Endothelial cell of umbilical vein (primary cell): ENCODE results near the gene BCAR1. TPM values are rescaled to one million over a fixed set of nuclear protein-coding genes. Genes with fewer than 3 reads are reported as not detected.

Source experiments
- BruUV-seq: library from RNA; stranded (reverse); fragments of 400-500 nt; replicated peaks from 2 replicates; lab custom pipeline; 2021; lab: Mats Ljungman, UMichigan
- CTCF ChIA-PET: fragments of 300-600, 350-600 bp; sonication (Branson Sonifier 250); formaldehyde crosslinking; loops from one replicate; lab custom pipeline; 2021; ENCODE audit warnings: antibody characterized with exemption, inconsistent platforms; lab: Charles Lee
- POLR2A ChIA-PET: fragments of 300-600, 350-600 bp; sonication (Branson Sonifier 250); formaldehyde crosslinking; loops from one replicate; lab custom pipeline; 2021; ENCODE audit warnings: antibody characterized with exemption, inconsistent platforms; lab: Charles Lee
- DNase-seq: peaks from one replicate; pipeline ENCODE4 v3.0.0-alpha.2; 2011; ENCODE audit warnings: low read depth, low spot score
- FAIRE-seq: peaks from 2 replicates; lab custom pipeline; 2011; peaks lifted over from hg19 to GRCh38; lab: Jason Lieb, UNC
- H2AFZ ChIP-seq: 2 replicates; pipeline ENCODE4 v1.6.0; 2012; ENCODE audit warnings: low read depth, low read length, control low read depth, inconsistent platforms
- H3K27ac ChIP-seq: 2 replicates; pipeline ENCODE4 v1.5.1; 2011; ENCODE audit warnings: low read depth, mild to moderate bottlenecking, control low read depth, low read length, moderate library complexity; ENCODE audit not compliant: insufficient read depth
- H3K27me3 ChIP-seq, 2 experiments: 2 replicates each; pipeline versions ENCODE4 v1.6.0 to v1.6.1; 2011; ENCODE audit warnings: low read length in 2 of 2, mixed read lengths in 1 of 2; ENCODE audit not compliant: control insufficient read depth in 2 of 2, insufficient read depth in 2 of 2
- H3K36me3 ChIP-seq, 2 experiments: 2 replicates in 1 of 2; 3 replicates in 1 of 2; pipeline ENCODE4 v1.5.1; 2011; ENCODE audit warnings: low read length in 2 of 2, mild to moderate bottlenecking in 1 of 2, moderate library complexity in 1 of 2; ENCODE audit not compliant: control insufficient read depth in 2 of 2, insufficient read depth in 2 of 2; ENCODE audit errors: extremely low read depth in 1 of 2
- H3K4me1 ChIP-seq: 3 replicates; pipeline ENCODE4 v1.5.1; 2011; ENCODE audit warnings: mild to moderate bottlenecking, low read length; ENCODE audit not compliant: control insufficient read depth, insufficient read depth; ENCODE audit errors: extremely low read depth
- H3K4me2 ChIP-seq: 2 replicates; pipeline ENCODE4 v1.6.1; 2011; ENCODE audit warnings: low read length, control low read depth, mixed read lengths; ENCODE audit not compliant: insufficient read depth
- H3K4me3 ChIP-seq, 3 experiments: fragments of 200-600 bp in 1 of 3; sonication (generic), shearing (Covaris generic) in 1 of 3; replicated peaks in 1 of 3; 2 replicates each; pipeline ENCODE4 v1.5.1; 2011 to 2016; ENCODE audit warnings: control low read depth in 3 of 3, low read length in 3 of 3, mild to moderate bottlenecking in 2 of 3, inconsistent platforms in 1 of 3, low read depth in 1 of 3, moderate library complexity in 1 of 3; ENCODE audit not compliant: insufficient read depth in 1 of 3
- H3K79me2 ChIP-seq: 2 replicates; pipeline ENCODE4 v1.6.0; 2012; ENCODE audit warnings: low read length, inconsistent platforms; ENCODE audit not compliant: control insufficient read depth, insufficient read depth
- H3K9ac ChIP-seq: replicated peaks from 2 replicates; pipeline ENCODE3; 2011; ENCODE audit warnings: low read length, control low read depth; ENCODE audit not compliant: insufficient read depth; ENCODE audit errors: extremely low read depth
- H3K9me1 ChIP-seq: replicated peaks from 3 replicates; pipeline ENCODE4 v1.6.0; 2011; ENCODE audit warnings: mild to moderate bottlenecking, low read length; ENCODE audit not compliant: control insufficient read depth, insufficient read depth; ENCODE audit errors: extremely low read depth
- H3K9me3 ChIP-seq: replicated peaks from 2 replicates; pipeline ENCODE4 v1.5.1; 2012; ENCODE audit warnings: low read length, inconsistent platforms; ENCODE audit not compliant: control insufficient read depth, insufficient read depth
- H4K20me1 ChIP-seq: replicated peaks from 2 replicates; pipeline ENCODE3; 2011; ENCODE audit warnings: mild to moderate bottlenecking, low read length; ENCODE audit not compliant: control insufficient read depth, insufficient read depth; ENCODE audit errors: extremely low read depth
- CTCF ChIP-seq, 2 donors: IDR thresholded peaks; 1 replicate in 1 of 2; 2 replicates in 1 of 2; pipeline ENCODE4 v1.5.1; 2011; ENCODE audit warnings: low read length in 2 of 2, mild to moderate bottlenecking in 2 of 2, moderate library complexity in 2 of 2, control low read depth in 1 of 2, inconsistent platforms in 1 of 2, low read depth in 1 of 2; ENCODE audit not compliant: insufficient read depth in 1 of 2; ENCODE audit errors: extremely low read depth in 1 of 2
- EZH2 ChIP-seq: IDR thresholded peaks from 2 replicates; pipeline ENCODE4 v1.6.1; 2012; ENCODE audit warnings: borderline replicate concordance, low read depth, mild to moderate bottlenecking, moderate library complexity, low read length, inconsistent platforms; ENCODE audit not compliant: severe bottlenecking
- MYC ChIP-seq: IDR thresholded peaks from one replicate; pipeline ENCODE4 v1.6.1; 2011; ENCODE audit warnings: mild to moderate bottlenecking, low read depth, low read length
- POLR2A ChIP-seq: IDR thresholded peaks from 2 replicates; pipeline ENCODE4 v1.6.1; 2012; ENCODE audit warnings: low read depth, mild to moderate bottlenecking, control low read depth, low read length
- POLR2AphosphoS5 ChIP-seq: IDR thresholded peaks from 2 replicates; pipeline ENCODE4 v1.6.1; 2012; ENCODE audit warnings: low read depth, mild to moderate bottlenecking, control low read depth, low read length, moderate library complexity; ENCODE audit not compliant: insufficient read depth
- dilution Hi-C: fragments of 300-500 bp; cut with MboI; formaldehyde crosslinking; loops from one replicate; pipeline ENCODE4 v1.15.0; 2019; ENCODE audit warnings: low sequenced_read_pairs; ENCODE audit not compliant: extremely low pct_ligation_motif_present
- intact Hi-C: fragments of 100-400 bp; cut with micrococcal nuclease; formaldehyde crosslinking; loops from one replicate; pipeline ENCODE4 v1.10.0; 2022
- polyA plus RNA-seq, 4 experiments: library from polyadenylated mRNA; depleted of rRNA in 3 of 4; stranded (reverse) in 3 of 4; unstranded in 1 of 4; fragments of >200 nt; gene quantifications; 2 replicates each; pipeline versions ENCODE4 v1.2.1 to v1.2.3, GENCODE V29; 2011 to 2012; ENCODE audit warnings: missing spikeins in 1 of 4
- total RNA-seq: library from RNA; stranded (reverse); gene quantifications from 2 replicates; pipeline ENCODE4 v1.2.3, GENCODE V29; 2021

The BCAR1 gene
- total and polyA plus RNA-seq, 2 donors (not counting 3 experiments of a cell fraction or from before 2014, with no cell fraction given), result 171 to 267 TPM

GRCh38 chr16:75252946-75253911 lies 1.8 kb upstream of the BCAR1 start:
- dilution Hi-C loops, result no loop called here
- intact Hi-C loops, result loop anchor here (1.0 to 5.0 kb wide), 5 partner anchors 8 to 209 kb away; partner anchors contain the start of gene TMEM170A
- CTCF ChIA-PET, result interaction anchor here (0.8 to 8.4 kb wide), 12 partner anchors 8 to 149 kb away, joined by 3 to 48 read pairs (median 4); no protein-coding TSS in a partner anchor

More at GRCh38 chr16:75252946-75253911, 1.8 kb upstream of the BCAR1 start:
- DNase-seq, result peak; percentile 63
- POLR2A ChIA-PET, result interaction anchor here (0.8 kb wide), 1 partner anchor 8 kb away, joined by 4 read pairs; no protein-coding TSS in a partner anchor
- Histone ChIP-seq H3K79me2 (peaks cover 92% of the 10 kb centered on the region), H3K36me3 (peaks cover 0 to 3% of the 10 kb centered on the region in 2 experiments), H4K20me1 (no peaks in the 10 kb centered on the region), H3K9ac (peak overlapping the region; percentile 64), H3K4me3 (no peak overlapping the region), H3K9me1 (no peaks in the 10 kb centered on the region), H3K9me3 (no peaks in the 10 kb centered on the region), H3K4me1 (peaks cover 80% of the 10 kb centered on the region), H3K27me3 (no peaks in the 10 kb centered on the region), H3K27ac (peak overlapping the region; percentile 56), H2AFZ (no peak overlapping the region), H3K4me2 (peak overlapping the region; percentile 38)
- peak; percentile 82 for TF ChIP-seq POLR2AphosphoS5
- peak in 1 of 2 donors; percentile 1 for TF ChIP-seq CTCF (IDR thresholded peaks at IDR 0.05; ENCODE audit: extremely low read depth in 1 of 2, insufficient read depth in 1 of 2, low read depth in 1 of 2, low read length in 2 of 2)
- TF ChIP-seq POLR2A, result peak; percentile 52
- no peak for TF ChIP-seq MYC
- TF ChIP-seq EZH2, result no peak
- peak; percentile 95 for FAIRE-seq
- BruUV-seq, result no TSS peak
